COR-L47 (cell line): ENCODE results near the gene DNAJC8.

Experiments used
- DNase-seq: peaks from one replicate; lab custom pipeline; 2025; lab: John Stamatoyannopoulos, UW

DNAJC8 gene

DNA sequence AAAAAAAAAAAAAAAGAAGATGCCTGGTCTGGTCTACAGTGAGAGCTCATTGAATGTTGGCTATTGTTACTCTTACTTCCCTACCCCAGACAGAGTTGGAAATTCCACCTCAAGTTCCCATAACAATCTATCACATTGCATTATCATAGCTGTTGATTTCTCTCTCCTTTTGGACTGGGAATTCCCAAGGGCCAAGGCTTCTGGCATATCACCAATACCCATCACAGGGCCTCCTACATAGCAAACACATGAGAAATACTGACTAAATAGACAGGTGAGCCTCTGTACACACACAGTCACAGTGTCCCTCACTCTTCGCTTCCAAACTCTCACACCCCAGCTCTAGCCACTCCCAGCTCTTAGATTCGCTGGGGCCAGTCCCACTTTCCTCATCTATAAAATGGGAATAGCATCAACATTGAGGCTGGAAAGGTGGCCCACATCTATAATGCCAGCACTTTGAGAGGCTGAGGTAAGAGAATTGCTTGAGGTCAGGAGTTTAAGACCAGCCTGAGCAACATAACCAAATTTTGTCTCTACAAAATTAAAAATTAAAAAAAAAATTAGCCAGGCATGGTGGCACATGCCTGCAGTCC, 62.7 kb downstream of the DNAJC8 start:
- DNase-seq: no peak

DNA sequence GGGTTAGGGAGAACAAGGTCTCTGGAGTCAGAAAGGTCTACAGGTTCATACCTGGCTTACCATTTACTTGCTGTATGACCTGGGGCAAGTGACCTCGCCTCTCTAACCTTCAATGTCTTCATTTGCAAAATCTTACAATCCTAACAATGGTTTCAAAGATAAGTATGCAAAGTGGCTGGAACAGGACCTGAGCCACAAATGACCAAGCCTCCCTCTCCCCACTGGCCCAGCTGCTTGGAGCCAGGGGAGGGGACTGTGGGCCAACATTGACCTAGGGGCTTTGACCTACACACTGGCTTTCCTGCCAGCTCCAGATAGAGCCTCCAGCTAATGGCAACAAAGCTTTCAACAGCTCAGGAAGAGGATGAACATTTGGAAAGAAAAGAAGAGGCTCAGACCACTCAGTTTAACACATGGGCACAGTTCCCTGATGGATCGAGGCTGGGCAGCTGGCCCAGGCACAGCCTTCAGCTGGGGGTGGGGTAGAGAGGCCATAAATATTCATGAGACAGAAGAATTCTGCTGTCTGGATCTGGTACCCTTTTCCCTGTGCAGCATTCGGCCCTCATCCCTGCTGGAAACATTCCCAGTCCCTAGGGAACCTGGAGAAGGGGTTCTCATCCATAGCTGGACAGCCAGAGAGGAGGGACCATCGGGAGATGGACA, 69.2 kb downstream of the DNAJC8 start:
- DNase-seq: no peak

DNA sequence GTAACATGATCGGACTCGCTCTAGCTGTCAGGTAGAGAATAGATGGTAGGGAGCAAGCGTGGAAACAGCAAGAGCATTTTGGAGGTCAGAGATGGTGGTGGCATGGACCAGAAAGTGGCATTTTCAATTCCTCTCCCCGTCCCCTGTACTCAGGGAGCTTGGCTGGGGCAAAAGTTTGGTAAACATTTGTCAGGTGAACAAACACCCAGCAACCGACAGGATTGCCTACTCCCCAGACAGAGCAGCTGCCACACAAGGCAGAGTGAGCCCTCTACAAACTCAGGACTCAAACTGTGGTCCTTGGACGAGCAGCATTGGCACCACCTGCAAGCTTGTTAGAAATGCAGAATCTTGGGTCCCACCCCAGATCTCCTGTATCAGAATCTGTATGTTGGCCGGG, 70.7 kb downstream of the DNAJC8 start:
- DNase-seq: no peak

DNA sequence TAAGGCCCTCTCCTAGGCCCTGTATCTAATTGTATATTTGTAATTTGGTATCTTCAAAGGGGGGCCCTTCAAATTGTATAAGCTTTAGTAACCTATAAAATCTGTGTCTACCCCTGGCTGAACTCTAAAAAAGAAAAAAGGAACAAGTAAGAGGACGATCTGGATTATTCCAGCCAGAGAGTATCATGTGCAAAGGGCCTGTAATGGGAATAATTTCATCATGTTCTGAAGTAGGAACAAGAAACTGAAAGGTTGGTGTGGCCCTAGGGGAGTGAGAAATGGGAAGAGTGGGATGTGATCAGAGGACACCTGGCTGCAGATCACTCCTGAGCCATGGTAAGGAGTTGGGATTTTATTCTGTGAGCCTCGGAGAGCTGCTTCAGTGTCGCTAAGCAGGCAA, 71.1 kb downstream of the DNAJC8 start:
- no peak for DNase-seq

DNA sequence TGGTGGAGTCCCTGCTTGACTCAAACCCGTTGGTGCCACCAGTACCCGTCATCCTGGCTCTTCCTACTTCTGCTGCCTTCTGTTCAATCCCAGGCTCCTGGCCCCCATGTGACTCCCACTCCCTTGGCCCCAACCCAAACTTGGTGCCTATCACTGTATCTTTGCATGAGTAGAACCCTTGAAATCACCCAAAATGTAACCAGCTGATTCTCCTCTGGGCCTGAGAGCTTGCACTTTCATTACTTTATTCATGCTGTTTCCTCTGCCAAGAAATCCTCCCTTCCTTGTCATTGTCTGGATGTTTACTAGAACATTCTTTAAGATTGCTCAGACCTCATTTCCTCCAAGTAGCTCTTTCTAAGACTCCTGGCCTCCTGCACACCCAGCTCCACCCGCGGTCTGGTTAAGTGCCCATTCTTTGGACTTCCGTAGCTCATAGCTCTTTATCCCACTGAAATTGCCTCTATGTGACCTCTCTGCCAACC, 72.0 kb downstream of the DNAJC8 start:
- no peak for DNase-seq

DNA sequence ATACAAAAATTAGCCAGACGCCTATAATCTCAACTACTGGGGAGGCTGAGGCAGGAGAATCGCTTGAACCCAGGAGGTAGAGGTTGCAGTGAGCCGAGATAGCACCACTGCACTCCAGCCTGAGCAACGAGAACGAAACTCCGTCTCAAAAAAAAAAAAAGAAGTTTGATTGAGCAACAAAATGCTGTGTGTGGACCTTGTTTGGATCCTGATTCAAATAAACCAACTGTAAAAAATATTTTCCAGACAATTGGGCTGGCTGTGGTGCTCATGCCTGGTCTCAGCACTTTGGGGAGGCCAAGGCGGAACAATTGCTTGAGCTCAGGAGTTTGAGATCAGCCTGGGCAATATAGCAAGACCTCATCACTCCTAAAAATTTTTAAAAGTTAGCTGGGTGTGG, 73.1 kb downstream of the DNAJC8 start:
- DNase-seq: no peak

DNA sequence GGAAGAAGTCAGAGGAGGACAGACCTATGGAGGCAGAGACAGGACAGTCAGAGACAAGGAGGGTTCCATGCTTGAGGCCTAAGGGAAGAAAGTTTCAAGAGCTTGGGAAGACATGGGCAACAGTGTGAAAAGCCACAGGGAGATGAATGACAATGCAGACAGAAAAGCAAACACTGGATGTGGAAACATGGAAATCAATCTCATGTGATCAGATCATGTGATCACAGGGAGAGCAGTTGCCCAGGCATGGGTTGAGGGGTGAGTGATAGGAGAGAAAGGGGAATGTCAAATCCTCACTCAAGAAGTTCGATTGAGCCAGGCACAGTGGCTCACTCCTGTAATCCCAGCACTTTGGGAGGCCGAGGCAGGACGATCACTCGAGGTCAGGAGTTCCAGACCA, 73.6 kb downstream of the DNAJC8 start:
- no peak for DNase-seq

DNA sequence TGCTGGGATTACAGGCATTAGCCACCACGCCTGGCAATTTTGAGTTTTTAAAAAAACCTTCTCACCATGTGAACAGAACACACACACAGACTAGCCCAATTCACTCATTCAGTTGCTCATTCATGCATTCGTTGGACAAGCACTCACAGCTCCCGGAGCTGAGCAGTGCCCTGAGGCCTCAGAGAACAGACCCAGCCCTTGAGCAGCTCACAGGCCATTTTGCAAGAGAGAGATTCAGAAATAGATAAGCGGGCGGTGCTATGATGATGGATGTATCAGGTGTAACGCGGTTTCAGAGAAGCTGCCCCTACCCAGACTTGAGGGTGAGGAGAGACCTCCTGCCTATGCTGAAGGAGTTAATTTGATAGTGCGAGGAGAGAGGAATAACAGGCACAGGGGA, 74.9 kb downstream of the DNAJC8 start:
- DNase-seq: no peak

DNA sequence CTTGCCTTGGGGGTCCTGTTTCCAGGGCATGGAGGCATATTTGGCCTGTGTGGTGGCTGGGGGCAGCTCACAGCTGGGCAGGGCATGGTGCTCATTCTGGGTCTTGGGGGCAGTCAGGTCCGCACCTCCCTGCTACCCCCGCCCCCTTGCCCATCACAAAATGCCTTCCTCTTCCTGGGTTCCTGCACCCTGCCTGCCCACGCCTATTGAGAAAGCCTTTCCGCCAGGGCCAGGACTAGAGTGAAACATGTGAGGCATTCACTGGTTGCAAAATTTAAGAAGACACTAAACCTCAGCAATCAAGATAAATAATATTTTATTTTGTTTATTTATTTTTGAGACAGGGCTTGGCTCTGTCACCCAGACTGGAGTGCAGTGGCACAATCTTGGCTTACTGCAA, 76.0 kb downstream of the DNAJC8 start:
- DNase-seq: no peak

DNA sequence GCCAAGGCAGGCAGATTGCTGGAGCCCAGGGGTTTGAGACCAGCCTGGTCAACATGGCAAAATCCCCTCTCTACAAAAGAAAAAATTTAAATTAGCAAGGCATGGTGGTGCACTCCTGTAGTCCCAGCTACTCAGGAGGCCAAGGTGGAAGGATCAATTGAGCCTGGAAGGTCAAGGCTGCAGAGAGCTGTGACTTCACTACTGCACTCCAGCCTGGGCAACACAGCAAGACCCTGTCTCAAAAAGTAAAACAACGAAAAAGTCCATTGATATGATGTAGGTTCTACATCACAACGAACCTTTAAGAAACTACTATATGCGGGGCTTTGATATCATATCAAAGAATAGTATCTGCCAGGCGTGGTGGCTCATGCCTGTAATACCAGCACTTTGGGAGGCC, 77.2 kb downstream of the DNAJC8 start:
- no peak for DNase-seq

DNA sequence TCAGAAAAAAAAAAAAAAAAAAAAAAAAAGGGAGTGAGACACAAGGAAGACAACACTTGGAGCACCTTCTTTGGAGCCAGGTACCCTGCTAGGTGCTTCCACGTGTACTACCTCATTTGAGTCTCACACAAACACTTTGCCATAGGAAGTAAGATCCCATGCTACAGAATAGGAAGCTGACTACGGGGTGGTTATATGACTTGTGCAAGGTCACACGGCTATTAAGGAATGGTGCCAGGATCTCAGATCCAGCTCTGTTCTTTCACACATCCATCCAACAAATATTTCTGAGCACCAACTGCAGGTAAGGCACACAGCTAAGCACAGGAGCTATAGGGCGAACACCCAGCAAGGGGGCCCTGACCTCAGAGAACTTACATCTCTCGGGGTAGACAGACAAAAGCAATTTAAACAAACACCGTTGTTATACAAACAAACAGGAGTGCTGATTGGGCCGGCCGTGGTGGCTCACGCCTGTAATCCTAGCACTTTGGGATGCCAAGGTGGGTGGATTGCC, 78.7 kb downstream of the DNAJC8 start:
- no peak for DNase-seq
